C4-2B (cell line): ENCODE results near the gene PLA1A.

Experiments
- CTCF ChIP-seq: fragments of 450-650 bp; conservative IDR thresholded peaks from 2 replicates; pipeline ENCODE4 v1.5.1; 2017; ENCODE audit warnings: mild to moderate bottlenecking
- ZFX ChIP-seq: fragments of 450-650 bp; IDR thresholded peaks from 2 replicates; pipeline ENCODE4 v1.6.1; 2017

GRCh38 chr3:119579366-119580066, 18.2 kb upstream of the PLA1A start, which contains the start of gene ADPRH:
- TF ChIP-seq CTCF, result no peak
- TF ChIP-seq ZFX, result no peak
